Measurements from ENCODE around the gene CRTC2.

Gene CRTC2

DNA sequence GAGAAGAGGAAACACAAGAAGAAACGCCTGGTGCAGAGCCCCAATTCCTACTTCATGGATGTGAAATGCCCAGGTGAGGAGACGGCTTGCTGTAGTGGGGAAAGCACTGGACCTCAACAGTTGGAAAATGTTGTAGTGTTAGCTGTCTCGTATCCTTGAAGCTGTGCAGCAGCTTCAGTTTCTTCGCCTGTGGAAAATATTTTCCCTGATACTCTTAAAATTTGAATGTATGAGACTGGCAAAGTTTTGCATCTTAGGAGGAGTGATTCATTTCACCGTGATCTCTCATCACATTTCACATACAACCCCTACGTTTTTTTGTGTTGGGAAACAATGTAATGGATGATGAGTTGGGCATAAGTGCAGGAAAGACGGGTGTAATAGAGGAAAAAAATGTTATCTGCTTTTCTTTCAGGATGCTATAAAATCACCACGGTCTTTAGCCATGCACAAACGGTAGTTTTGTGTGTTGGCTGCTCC, 32.8 kb upstream of the CRTC2 start:
- 0% methylated on average over 1 of the region's 9 CpGs for WGBS (ENCODE audit: insufficient coverage)
- Histone ChIP-seq H3K4me1 (ENCODE audit: control extremely low read depth in 1 of 4, control insufficient read depth in 4 of 4, insufficient read depth in 4 of 4, low read length in 3 of 4) (peaks cover 13 to 29% (median 23%) of the 10 kb centered on the region in 4 experiments), H3K9me3 (ENCODE audit: control extremely low read depth in 1 of 5, control insufficient read depth in 4 of 5, insufficient read depth in 2 of 5, low read depth in 1 of 5, low read length in 4 of 5) (no peaks in the 10 kb centered on the region), H3K36me3 (ENCODE audit: control insufficient read depth in 4 of 4, insufficient read depth in 4 of 4, low read length in 3 of 4) (peaks cover 6 to 40% (median 22%) of the 10 kb centered on the region in 4 experiments), H3K27ac (ENCODE audit: insufficient read depth in 1 of 2, low read depth in 1 of 2, low read length in 2 of 2, poor library complexity in 1 of 2, severe bottlenecking in 2 of 2) (peak overlapping the region; percentile 99 to 100), H3K27me3 (replicated peaks in 2 of 5; ENCODE audit: control insufficient read depth in 4 of 5, insufficient read depth in 5 of 5, low read length in 4 of 5) (no peaks in the 10 kb centered on the region), H3K4me3 (ENCODE audit: control insufficient read depth in 1 of 7, extremely low read depth in 1 of 7, insufficient read depth in 4 of 7, low read depth in 2 of 7, low read length in 6 of 7) (peak overlapping the region; percentile 90 to 100 (median 95))
- POLR2A ChIA-PET = interaction anchor here (0.5 to 2.0 kb wide), 11 partner anchors 11 to 450 kb away, joined by 3 to 12 read pairs (median 3); partner anchors contain the start of genes CREB3L4, CRTC2, JTB and S100A5
- CTCF ChIA-PET = interaction anchor here (1.1 to 2.0 kb wide), 3 partner anchors 19 to 335 kb away, joined by 3 to 6 read pairs (median 4); no protein-coding TSS in a partner anchor
- no peak for DNase-seq

DNA sequence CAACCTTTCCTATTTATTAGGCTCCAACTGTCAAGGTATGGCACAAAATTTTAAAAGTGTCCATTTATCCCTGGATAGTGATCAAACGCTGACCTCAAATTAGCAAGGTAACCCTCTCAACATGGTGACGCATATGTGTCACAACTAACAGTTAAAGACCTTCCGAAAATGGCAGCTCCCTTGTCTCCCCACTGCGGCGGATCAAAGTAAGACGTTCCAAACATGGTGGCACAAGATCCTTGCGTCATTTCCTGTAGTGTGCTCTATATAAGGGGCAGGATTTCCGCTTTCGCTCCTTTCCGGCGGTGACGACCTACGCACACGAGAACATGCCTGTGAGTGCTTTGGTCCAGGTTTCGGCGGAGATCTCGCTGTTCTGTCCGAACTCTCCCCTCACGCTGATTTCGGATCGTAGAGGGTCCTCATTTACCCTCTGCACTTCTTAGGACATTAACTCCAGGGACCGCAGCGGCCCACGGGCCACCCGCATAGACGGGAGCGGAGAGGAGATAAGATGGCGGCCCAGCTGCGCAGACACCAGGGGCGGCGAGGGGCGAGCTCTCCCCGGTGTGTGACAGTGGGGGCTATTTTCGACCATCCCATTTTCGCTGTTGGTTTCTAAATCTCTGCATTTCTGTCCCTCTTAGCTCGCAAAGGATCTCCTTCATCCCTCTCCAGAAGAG, 32.2 kb upstream of the CRTC2 start, which contains the start of gene RPS27:
Gene RPS27 (plus strand): TSS at position 295 of the 683 bp plus-strand sequence. CDS start 35 bp downstream, at position 330.
- Histone ChIP-seq H3K36me3 (ENCODE audit: control insufficient read depth in 4 of 4, insufficient read depth in 4 of 4, low read length in 3 of 4) (peaks cover 6 to 39% (median 21%) of the 10 kb centered on the region in 4 experiments), H3K27me3 (replicated peaks in 2 of 5; ENCODE audit: control insufficient read depth in 4 of 5, insufficient read depth in 5 of 5, low read length in 4 of 5) (no peaks in the 10 kb centered on the region), H3K4me3 (ENCODE audit: control insufficient read depth in 1 of 7, extremely low read depth in 1 of 7, insufficient read depth in 4 of 7, low read depth in 2 of 7, low read length in 6 of 7) (peak within 1 kb of the TSS; percentile 90 to 100 (median 95)), H3K9me3 (ENCODE audit: control extremely low read depth in 1 of 5, control insufficient read depth in 4 of 5, insufficient read depth in 2 of 5, low read depth in 1 of 5, low read length in 4 of 5) (no peaks in the 10 kb centered on the region), H3K4me1 (ENCODE audit: control extremely low read depth in 1 of 4, control insufficient read depth in 4 of 4, insufficient read depth in 4 of 4, low read length in 3 of 4) (peaks cover 16 to 32% (median 25%) of the 10 kb centered on the region in 4 experiments), H3K27ac (ENCODE audit: insufficient read depth in 1 of 2, low read depth in 1 of 2, low read length in 2 of 2, poor library complexity in 1 of 2, severe bottlenecking in 2 of 2) (peak within 1 kb of the TSS; percentile 99 to 100)
- DNase-seq = peak; percentile 99
- ChIA-PET POLR2A (interaction anchor here (0.5 to 2.0 kb wide), 28 partner anchors 11 to 449 kb away, joined by 3 to 12 read pairs (median 3); partner anchors contain the start of genes CREB3L4, CRTC2, GATAD2B and JTB), CTCF (interaction anchor here (0.6 to 5.9 kb wide), 6 partner anchors 9 to 335 kb away, joined by 3 to 43 read pairs (median 4); no protein-coding TSS in a partner anchor)
- WGBS (ENCODE audit: insufficient coverage) = 0% methylated on average over 21 of the region's 36 CpGs

DNA sequence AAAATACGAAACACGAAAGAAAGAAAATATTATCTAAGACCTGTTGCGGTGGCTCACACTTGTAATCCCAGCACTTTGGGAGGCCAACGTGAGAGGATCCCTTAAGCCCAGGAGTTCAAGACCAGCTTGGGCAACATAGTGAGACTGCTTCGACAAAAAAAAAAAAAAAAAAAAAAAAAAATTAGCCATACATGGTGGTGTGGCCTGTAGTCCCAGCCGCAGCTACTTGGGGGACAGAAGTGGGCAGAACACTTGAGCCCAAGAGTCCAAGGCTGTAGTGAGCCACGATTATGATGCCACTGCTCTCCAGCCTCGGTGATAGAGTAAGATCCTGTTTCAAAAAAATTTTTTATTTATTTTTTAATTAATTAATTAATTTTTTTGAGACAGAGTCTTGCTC, 29.2 kb upstream of the CRTC2 start:
- DNase-seq = no peak
- H3K4me3 ChIP-seq (ENCODE audit: control insufficient read depth in 1 of 7, extremely low read depth in 1 of 7, insufficient read depth in 4 of 7, low read depth in 2 of 7, low read length in 6 of 7) = no peak overlapping the region
- peaks cover 2 to 18% (median 8%) of the 10 kb centered on the region in 4 experiments for H3K36me3 ChIP-seq (ENCODE audit: control insufficient read depth in 4 of 4, insufficient read depth in 4 of 4, low read length in 3 of 4)
- WGBS (ENCODE audit: insufficient coverage) = 98% methylated on average over 5 of the region's 8 CpGs
- ChIA-PET CTCF (interaction anchor here (1.0 to 6.3 kb wide), 15 partner anchors 13 to 313 kb away, joined by 3 to 65 read pairs (median 10); partner anchors contain the start of genes CREB3L4, DENND4B, JTB and SLC39A1), POLR2A (interaction anchor here (1.1 to 2.8 kb wide), 4 partner anchors 24 to 65 kb away, joined by 3 to 17 read pairs (median 4); partner anchors contain the start of genes DENND4B, GATAD2B and SLC39A1)
- H3K27ac ChIP-seq (ENCODE audit: insufficient read depth in 1 of 2, low read depth in 1 of 2, low read length in 2 of 2, poor library complexity in 1 of 2, severe bottlenecking in 2 of 2) = no peak overlapping the region
- no peaks in the 10 kb centered on the region for H3K27me3 ChIP-seq (replicated peaks in 2 of 5; ENCODE audit: control insufficient read depth in 4 of 5, insufficient read depth in 5 of 5, low read length in 4 of 5)
- no peaks in the 10 kb centered on the region for H3K9me3 ChIP-seq (ENCODE audit: control extremely low read depth in 1 of 5, control insufficient read depth in 4 of 5, insufficient read depth in 2 of 5, low read depth in 1 of 5, low read length in 4 of 5)
- H3K4me1 ChIP-seq (ENCODE audit: control extremely low read depth in 1 of 4, control insufficient read depth in 4 of 4, insufficient read depth in 4 of 4, low read length in 3 of 4) = peaks cover 24 to 46% (median 37%) of the 10 kb centered on the region in 4 experiments

DNA sequence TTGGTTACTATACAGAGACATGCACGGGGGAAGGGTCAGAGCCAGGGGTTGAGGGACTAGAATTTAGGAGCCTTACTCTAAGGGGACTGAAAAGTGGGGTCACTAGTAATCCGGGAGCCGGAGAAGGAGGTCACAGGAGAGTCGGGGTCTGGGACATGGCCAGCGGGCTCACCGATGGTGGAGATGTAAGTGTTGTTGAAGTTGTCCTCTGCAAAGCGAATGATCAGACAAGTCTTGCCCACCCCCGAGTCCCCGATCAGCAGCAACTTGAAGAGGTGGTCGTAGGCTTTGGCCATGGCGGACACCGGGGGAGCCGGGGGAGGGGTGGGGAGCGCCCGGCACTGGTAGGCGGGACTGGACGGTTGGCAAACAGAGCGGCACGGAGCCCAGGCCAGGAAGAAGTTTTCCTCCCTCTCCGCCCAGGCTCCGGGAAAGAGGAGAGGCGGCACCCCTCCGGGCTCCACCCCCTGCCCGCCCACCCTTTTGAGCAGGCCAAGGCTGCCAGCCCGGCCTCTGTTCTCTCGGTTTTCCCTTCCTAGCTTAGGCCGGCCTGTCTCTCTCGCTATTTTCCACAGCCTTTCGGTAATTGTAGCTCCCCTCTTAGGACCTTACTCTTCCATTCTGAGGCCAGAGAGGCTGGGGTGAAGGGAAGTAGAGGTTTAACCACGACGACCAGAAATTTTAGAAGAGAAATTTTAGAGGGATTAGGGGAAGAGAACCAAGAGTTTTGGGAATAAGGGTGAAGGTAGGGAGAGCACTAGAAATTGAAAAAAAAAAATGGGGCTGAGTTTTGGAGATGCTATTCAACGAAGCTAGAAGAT, 27.7 kb upstream of the CRTC2 start, which contains the start of gene RAB13:
Gene RAB13 (minus strand): TSS at position 399 of the 821 bp plus-strand sequence. CDS start 103 bp downstream, at position 296.
- peak in 2 of 3 donors; percentile 53 to 55 for DNase-seq

DNA sequence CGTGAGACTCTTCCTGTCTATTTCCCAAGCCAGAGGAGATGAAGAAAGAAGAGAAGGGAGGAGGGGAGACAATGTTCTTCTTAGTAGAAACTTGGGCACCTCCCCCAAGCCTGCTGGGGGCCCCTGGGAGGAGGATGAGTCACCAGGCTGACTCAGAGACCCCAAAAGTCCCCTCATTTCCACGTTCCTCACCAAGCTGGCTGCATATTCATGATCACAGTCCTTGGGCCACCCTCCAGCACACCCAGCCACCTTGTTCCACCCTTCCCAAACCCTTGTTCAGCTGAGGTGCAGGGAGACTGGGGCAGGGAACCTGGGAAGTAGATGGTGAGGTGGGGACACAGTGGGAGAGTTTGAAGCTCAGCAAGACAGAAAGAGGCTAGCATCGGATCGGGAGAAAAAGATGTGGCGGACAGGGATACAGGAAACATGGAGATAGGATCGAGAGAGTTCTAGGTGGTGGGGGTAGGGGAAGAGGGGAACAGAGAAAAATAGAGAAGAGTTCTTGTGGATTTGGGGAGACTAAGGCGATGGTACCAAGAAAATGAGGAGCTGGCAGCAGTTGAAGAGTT, 27.0 kb upstream of the CRTC2 start:
- DNase-seq = peak; percentile 78 to 88 (median 87)
- CTCF ChIA-PET = interaction anchor here (0.9 to 6.3 kb wide), 16 partner anchors 11 to 358 kb away, joined by 3 to 65 read pairs (median 8); partner anchors contain the start of genes CREB3L4, DENND4B, JTB and SLC39A1
- POLR2A ChIA-PET = interaction anchor here (0.7 to 2.8 kb wide), 4 partner anchors 8 to 63 kb away, joined by 5 to 17 read pairs (median 6); partner anchors contain the start of genes CREB3L4, DENND4B, GATAD2B and JTB
- Histone ChIP-seq H3K27ac (ENCODE audit: insufficient read depth in 1 of 2, low read depth in 1 of 2, low read length in 2 of 2, poor library complexity in 1 of 2, severe bottlenecking in 2 of 2) (peak overlapping the region; percentile 54 to 80), H3K27me3 (replicated peaks in 2 of 5; ENCODE audit: control insufficient read depth in 4 of 5, insufficient read depth in 5 of 5, low read length in 4 of 5) (no peaks in the 10 kb centered on the region), H3K36me3 (ENCODE audit: control insufficient read depth in 4 of 4, insufficient read depth in 4 of 4, low read length in 3 of 4) (peaks cover 0 to 9% (median 5%) of the 10 kb centered on the region in 4 experiments), H3K4me1 (ENCODE audit: control extremely low read depth in 1 of 4, control insufficient read depth in 4 of 4, insufficient read depth in 4 of 4, low read length in 3 of 4) (peaks cover 14 to 32% (median 23%) of the 10 kb centered on the region in 4 experiments), H3K4me3 (ENCODE audit: control insufficient read depth in 1 of 7, extremely low read depth in 1 of 7, insufficient read depth in 4 of 7, low read depth in 2 of 7, low read length in 6 of 7) (peak overlapping the region; percentile 23 to 87 (median 66)), H3K9me3 (ENCODE audit: control extremely low read depth in 1 of 5, control insufficient read depth in 4 of 5, insufficient read depth in 2 of 5, low read depth in 1 of 5, low read length in 4 of 5) (no peaks in the 10 kb centered on the region)
- 31% methylated on average over 6 of the region's 7 CpGs for WGBS (ENCODE audit: insufficient coverage)

More for the DNA sequence above, 27.7 kb upstream of the CRTC2 start, which contains the start of gene RAB13:
- CTCF ChIA-PET = interaction anchor here (0.9 to 6.3 kb wide), 24 partner anchors 11 to 358 kb away, joined by 3 to 65 read pairs (median 4); partner anchors contain the start of genes CREB3L4, DENND4B, JTB and SLC39A1
- peak within 1 kb of the TSS; percentile 23 to 87 (median 66) for H3K4me3 ChIP-seq (ENCODE audit: control insufficient read depth in 1 of 7, extremely low read depth in 1 of 7, insufficient read depth in 4 of 7, low read depth in 2 of 7, low read length in 6 of 7)
- H3K27me3 ChIP-seq (replicated peaks in 2 of 5; ENCODE audit: control insufficient read depth in 4 of 5, insufficient read depth in 5 of 5, low read length in 4 of 5) = no peaks in the 10 kb centered on the region
- peaks cover 14 to 34% (median 23%) of the 10 kb centered on the region in 4 experiments for H3K4me1 ChIP-seq (ENCODE audit: control extremely low read depth in 1 of 4, control insufficient read depth in 4 of 4, insufficient read depth in 4 of 4, low read length in 3 of 4)
- peaks cover 0 to 8% (median 5%) of the 10 kb centered on the region in 4 experiments for H3K36me3 ChIP-seq (ENCODE audit: control insufficient read depth in 4 of 4, insufficient read depth in 4 of 4, low read length in 3 of 4)
- H3K27ac ChIP-seq (ENCODE audit: insufficient read depth in 1 of 2, low read depth in 1 of 2, low read length in 2 of 2, poor library complexity in 1 of 2, severe bottlenecking in 2 of 2) = peak within 1 kb of the TSS; percentile 54 to 80
- 1% methylated on average over 14 of the region's 32 CpGs for WGBS (ENCODE audit: insufficient coverage)
- no peaks in the 10 kb centered on the region for H3K9me3 ChIP-seq (ENCODE audit: control extremely low read depth in 1 of 5, control insufficient read depth in 4 of 5, insufficient read depth in 2 of 5, low read depth in 1 of 5, low read length in 4 of 5)
- POLR2A ChIA-PET = interaction anchor here (0.8 to 2.8 kb wide), 6 partner anchors 9 to 196 kb away, joined by 3 to 17 read pairs (median 5); partner anchors contain the start of genes DENND4B, GATAD2B, JTB and SLC39A1
